ENCODE data around the gene ANKRD39. TPM values are rescaled to one million over a fixed set of nuclear protein-coding genes. Genes with fewer than 3 reads are reported as not detected.

The ANKRD39 gene
- total and polyA plus RNA-seq, 9 of the 15 experiments (the other 6 are each of a cell fraction or from before 2014, with no cell fraction given) = 8.2 to 33.1 (median 23.8) TPM

DNA sequence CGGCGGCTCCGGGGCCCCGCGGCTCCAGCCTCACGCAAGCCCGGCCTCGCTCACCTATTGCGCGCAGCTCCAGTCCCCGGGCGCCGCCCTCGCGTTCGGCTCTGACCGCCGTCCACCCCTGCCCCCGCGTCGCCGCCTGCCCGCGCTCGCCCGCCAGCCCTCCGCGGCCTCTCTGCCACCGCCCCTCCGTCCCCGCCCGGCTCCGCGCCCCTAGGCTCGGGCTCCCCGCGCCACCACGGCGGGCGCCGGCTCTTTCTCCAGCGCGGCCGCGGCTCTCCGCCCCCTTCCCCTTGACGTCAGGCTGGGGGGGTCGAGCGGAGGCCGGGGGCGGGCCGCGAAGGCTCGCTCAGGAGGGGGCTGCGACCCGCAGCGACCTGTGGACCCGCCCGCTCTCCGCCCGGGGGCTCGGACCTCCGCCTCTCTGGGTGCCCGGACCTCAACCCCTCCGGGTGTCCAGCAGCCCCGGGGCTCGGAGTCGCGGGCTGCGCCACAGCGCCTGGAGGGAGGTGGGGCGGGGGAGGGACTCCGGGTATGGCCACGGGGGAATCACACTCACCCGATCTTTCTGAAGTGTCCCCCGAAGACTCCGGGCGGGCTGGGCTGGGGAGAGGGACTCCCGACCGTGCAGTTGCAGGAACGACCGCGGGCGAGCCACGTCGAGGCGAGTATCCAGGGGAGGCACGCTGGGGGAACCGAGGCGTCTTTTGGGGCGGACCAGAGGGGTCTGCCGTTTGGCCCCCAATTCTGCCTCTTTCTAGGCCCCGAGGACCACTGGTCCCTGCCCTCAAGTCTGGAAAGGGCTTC lies 12.2 kb upstream of the ANKRD39 start, which contains the start of gene SEMA4C (continued):
- TF ChIP-seq, protein P1, sequence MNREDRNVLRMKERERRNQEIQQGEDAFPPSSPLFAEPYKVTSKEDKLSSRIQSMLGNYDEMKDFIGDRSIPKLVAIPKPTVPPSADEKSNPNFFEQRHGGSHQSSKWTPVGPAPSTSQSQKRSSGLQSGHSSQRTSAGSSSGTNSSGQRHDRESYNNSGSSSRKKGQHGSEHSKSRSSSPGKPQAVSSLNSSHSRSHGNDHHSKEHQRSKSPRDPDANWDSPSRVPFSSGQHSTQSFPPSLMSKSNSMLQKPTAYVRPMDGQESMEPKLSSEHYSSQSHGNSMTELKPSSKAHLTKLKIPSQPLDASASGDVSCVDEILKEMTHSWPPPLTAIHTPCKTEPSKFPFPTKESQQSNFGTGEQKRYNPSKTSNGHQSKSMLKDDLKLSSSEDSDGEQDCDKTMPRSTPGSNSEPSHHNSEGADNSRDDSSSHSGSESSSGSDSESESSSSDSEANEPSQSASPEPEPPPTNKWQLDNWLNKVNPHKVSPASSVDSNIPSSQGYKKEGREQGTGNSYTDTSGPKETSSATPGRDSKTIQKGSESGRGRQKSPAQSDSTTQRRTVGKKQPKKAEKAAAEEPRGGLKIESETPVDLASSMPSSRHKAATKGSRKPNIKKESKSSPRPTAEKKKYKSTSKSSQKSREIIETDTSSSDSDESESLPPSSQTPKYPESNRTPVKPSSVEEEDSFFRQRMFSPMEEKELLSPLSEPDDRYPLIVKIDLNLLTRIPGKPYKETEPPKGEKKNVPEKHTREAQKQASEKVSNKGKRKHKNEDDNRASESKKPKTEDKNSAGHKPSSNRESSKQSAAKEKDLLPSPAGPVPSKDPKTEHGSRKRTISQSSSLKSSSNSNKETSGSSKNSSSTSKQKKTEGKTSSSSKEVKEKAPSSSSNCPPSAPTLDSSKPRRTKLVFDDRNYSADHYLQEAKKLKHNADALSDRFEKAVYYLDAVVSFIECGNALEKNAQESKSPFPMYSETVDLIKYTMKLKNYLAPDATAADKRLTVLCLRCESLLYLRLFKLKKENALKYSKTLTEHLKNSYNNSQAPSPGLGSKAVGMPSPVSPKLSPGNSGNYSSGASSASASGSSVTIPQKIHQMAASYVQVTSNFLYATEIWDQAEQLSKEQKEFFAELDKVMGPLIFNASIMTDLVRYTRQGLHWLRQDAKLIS (CRISPR knock-in tag; IDR thresholded peaks at IDR 0.05) = peak; percentile 44; the same call in 1 of the 2 replicates
- TF ChIP-seq ZC3H4 (CRISPR knock-in tag; IDR thresholded peaks at IDR 0.05; ENCODE audit: borderline replicate concordance) = no peak
- no peak for TF ChIP-seq SLC30A9 (CRISPR knock-in tag; IDR thresholded peaks at IDR 0.05)
- TF ChIP-seq DMBX1 (CRISPR knock-in tag; IDR thresholded peaks at IDR 0.05; ENCODE audit: borderline replicate concordance) = no peak
- TF ChIP-seq RBFOX2 (IDR thresholded peaks at IDR 0.05; ENCODE audit: low read depth, low read length) = peak; percentile 74
- TF ChIP-seq, protein P2, sequence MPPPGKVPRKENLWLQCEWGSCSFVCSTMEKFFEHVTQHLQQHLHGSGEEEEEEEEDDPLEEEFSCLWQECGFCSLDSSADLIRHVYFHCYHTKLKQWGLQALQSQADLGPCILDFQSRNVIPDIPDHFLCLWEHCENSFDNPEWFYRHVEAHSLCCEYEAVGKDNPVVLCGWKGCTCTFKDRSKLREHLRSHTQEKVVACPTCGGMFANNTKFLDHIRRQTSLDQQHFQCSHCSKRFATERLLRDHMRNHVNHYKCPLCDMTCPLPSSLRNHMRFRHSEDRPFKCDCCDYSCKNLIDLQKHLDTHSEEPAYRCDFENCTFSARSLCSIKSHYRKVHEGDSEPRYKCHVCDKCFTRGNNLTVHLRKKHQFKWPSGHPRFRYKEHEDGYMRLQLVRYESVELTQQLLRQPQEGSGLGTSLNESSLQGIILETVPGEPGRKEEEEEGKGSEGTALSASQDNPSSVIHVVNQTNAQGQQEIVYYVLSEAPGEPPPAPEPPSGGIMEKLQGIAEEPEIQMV (tag; conservative IDR thresholded peaks at IDR 0.05; ENCODE audit: low read depth) = no peak
- TF ChIP-seq SAP30 (IDR thresholded peaks at IDR 0.05; ENCODE audit: borderline replicate concordance, insufficient read depth, low read depth, low read length, poor library complexity, severe bottlenecking) = peak; percentile 65
- no peak for TF ChIP-seq JUNB (CRISPR knock-in tag; conservative IDR thresholded peaks at IDR 0.05)
- no peak for TF ChIP-seq ZNF75A (CRISPR knock-in tag; IDR thresholded peaks at IDR 0.05)
- TF ChIP-seq, protein P3, sequence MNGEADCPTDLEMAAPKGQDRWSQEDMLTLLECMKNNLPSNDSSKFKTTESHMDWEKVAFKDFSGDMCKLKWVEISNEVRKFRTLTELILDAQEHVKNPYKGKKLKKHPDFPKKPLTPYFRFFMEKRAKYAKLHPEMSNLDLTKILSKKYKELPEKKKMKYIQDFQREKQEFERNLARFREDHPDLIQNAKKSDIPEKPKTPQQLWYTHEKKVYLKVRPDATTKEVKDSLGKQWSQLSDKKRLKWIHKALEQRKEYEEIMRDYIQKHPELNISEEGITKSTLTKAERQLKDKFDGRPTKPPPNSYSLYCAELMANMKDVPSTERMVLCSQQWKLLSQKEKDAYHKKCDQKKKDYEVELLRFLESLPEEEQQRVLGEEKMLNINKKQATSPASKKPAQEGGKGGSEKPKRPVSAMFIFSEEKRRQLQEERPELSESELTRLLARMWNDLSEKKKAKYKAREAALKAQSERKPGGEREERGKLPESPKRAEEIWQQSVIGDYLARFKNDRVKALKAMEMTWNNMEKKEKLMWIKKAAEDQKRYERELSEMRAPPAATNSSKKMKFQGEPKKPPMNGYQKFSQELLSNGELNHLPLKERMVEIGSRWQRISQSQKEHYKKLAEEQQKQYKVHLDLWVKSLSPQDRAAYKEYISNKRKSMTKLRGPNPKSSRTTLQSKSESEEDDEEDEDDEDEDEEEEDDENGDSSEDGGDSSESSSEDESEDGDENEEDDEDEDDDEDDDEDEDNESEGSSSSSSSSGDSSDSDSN (IDR thresholded peaks at IDR 0.05; ENCODE audit: borderline replicate concordance in 1 of 2, low read depth in 2 of 2, low read length in 2 of 2) = peak in 1 of 2 experiments; percentile 48; a peak in 1 of 4 replicates
- TF ChIP-seq, protein P4, sequence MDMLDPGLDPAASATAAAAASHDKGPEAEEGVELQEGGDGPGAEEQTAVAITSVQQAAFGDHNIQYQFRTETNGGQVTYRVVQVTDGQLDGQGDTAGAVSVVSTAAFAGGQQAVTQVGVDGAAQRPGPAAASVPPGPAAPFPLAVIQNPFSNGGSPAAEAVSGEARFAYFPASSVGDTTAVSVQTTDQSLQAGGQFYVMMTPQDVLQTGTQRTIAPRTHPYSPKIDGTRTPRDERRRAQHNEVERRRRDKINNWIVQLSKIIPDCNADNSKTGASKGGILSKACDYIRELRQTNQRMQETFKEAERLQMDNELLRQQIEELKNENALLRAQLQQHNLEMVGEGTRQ (CRISPR knock-in tag; IDR thresholded peaks at IDR 0.05) = no peak
- no peak for TF ChIP-seq TCF7L2 (IDR thresholded peaks at IDR 0.05; ENCODE audit: low read depth, low read length)
- no peak for TF ChIP-seq TRIM28 (IDR thresholded peaks at IDR 0.05)
- no peak for TF ChIP-seq IFI16 (CRISPR knock-in tag; IDR thresholded peaks at IDR 0.05)
- TF ChIP-seq SREBF2 (CRISPR knock-in tag; IDR thresholded peaks at IDR 0.05) = no peak
- TF ChIP-seq, protein P5, sequence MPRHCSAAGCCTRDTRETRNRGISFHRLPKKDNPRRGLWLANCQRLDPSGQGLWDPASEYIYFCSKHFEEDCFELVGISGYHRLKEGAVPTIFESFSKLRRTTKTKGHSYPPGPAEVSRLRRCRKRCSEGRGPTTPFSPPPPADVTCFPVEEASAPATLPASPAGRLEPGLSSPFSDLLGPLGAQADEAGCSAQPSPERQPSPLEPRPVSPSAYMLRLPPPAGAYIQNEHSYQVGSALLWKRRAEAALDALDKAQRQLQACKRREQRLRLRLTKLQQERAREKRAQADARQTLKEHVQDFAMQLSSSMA (CRISPR knock-in tag; IDR thresholded peaks at IDR 0.05) = no peak

All from K562 (cell line).